Activated T-cell treated with anti-CD3 and anti-CD28 coated beads for 24 hours (primary cell): ENCODE data around the gene IWS1.
"Not testable (repeated sequence)": the region's sequence is repeated elsewhere in the genome, so short reads cannot be mapped to it uniquely, and the experiment has no call there.

Experiments used
- DNase-seq: peaks from one replicate; pipeline ENCODE4 v3.0.0-alpha.2; 2020; ENCODE audit warnings: low read depth

Gene IWS1

DNA sequence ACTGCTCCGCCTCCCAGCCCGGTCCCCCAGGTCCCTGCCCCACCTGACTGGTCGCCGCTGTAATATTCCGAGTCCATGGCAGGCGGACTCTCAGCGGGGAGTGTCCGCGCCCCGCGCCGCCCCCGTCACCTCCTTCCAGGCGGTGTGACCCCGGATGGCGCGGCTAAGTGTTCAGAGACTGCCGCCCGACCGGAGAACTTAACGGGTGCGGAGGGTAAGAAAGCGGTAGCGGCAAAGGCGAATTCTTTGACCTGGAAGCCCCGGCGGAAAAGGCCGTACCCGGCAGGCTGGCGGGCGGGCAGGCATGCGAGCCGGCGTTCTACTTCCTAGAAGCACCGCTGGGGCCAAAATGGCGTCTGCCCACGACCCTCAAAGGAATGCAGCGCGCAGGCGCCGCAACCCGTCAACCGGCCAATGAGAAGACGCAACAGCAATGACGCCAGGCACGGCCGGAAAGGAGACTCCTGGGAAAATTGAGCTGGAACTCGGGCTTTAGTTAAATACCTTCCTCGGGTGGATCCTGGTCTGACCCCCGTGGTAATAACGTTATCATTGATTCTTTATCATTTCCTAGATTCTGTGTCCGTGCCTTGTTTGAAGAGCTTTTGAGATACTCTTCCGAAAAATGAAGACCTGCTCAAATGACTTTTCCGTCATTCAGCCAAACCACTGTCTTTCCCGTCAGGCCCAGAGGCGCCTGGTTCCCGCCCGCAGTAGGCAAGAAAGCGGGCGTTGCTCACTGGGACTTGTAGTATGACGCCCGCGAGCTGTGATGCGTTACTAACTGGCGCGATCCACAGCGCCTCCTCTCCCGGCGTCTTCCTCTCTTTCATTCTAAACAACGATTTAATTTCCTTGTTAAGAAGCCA, at the start of gene IWS1:
Gene IWS1 (minus strand): TSS at position 358 of the 869 bp plus-strand sequence. CDS start 281 bp downstream, at position 77.
- peak; percentile 86 for DNase-seq

DNA sequence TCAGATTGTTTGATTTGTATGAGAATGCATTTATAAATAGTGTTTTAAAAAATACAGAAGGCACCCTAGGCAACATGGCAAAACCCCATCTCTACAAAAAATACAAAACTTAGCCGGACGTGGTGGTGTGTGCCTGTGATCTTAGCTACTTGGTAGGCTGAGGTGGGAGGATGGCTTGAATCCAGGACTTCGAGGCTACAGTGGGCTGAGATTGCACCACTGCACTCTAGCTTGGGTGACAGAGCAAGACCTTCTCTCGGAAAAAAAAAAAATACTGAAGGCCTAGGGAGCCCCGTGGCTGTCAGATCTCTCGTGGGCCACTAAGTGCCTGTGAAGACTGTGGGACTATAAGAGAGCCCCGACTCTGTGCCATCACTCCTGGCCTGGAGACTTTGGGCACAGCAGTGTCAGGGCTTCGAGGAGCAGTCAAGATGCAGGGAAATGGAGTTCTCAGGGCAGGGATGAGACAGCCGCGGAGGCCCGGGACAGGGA, 49.7 kb upstream of the IWS1 start:
- DNase-seq: no peak

DNA sequence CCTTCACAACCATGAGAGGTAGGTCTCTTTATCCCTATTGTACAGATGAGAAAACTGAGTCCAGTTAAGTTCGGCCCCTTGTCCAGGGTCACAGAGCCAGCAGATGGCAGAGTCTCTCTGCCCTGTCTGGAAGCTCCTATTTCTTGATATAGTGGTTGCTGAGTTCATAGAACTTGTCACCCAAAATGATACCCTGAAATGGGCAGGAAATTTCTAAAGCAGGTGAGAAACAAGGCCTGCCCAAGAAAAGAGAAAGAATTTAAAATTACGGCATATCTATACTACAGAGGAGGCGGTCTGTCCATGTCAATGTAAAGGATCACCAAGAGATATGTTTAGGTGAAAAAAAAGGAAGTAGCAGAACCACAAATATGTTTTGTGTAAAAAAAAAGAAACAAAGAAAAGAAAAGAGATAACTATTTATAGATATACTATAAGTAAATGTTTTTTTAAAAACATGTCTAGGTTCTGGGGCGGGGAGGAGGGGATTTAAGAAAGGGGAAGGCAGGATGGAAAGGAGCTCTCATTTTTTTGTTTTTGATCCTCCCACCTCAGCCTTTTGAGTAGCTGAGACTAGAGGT, 49.0 kb upstream of the IWS1 start:
- no peak for DNase-seq

DNA sequence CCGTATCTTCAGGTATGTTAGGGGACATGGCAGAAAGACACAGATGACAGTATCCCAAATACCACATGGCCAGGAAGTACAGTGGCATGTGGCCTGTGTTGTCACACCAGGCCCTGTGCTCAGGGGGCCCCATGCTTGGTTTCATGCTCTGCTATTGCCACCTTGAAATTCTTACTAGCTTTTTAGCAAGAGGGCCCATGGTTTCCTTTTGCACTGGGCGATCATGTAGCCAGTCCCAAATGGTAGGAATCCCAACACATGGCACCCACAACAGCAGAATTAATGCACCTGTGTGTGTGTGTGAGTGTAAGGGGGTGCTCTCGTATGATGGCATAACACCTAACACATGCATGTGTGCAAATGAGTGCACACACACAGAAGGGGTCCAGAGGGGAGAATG, 48.4 kb upstream of the IWS1 start:
- no peak for DNase-seq

DNA sequence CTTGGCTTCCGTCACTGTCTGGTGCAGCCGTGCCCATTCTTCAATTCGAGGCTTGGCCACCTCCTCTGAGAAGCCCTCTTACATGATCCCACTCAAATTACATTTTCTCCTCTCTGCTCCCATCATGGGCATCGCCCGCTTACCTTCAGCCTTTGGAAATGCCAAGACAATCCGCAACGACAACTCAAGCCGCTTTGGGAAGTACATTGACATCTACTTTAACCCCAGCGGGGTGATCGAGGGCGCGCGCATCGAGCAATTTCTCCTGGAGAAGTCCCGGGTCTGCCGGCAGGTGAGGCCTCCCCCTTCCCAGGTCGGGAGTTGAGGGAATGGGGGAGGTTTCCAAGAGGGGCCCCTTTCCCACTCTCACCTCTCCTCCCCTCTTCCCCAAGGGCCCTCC, 47.5 kb upstream of the IWS1 start:
- DNase-seq: no peak

DNA sequence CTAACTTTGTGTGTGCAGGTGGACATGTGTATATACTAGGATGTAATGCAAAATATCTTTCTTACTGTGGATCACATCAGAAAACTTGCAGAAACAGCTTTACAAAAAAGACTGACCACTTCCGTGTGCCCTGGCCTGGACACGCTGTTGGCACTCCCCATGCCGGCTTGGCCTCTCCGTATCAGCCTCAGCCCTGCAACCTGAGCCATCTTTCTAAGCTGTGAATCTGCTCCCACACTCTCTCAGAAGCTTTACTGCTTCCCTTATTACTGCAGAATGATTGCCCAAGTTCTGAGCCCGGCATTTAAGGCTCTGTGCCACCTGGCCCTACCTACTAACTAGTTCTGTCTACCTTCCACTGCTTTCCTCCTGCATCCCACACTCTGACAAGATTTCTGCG, 47.0 kb upstream of the IWS1 start:
- no peak for DNase-seq

DNA sequence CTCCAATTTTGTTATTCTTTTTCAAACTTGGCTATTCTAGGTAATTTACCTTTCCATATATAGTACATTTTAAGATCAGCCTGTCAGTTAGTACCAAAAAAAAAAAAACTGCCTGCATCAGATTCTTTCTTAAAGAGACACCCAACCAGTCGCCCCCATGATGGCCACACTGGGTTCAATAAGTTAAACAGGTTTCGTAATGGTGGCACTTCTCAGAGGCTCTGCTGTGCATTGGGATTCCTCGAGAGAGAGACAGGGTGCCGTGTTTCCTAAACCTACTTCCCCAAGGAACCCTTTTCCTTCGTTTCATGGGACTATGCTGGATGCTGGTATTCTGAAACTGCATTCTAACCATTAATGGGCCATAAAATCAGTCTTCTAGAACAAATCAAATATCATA, 46.6 kb upstream of the IWS1 start:
- no peak for DNase-seq

DNA sequence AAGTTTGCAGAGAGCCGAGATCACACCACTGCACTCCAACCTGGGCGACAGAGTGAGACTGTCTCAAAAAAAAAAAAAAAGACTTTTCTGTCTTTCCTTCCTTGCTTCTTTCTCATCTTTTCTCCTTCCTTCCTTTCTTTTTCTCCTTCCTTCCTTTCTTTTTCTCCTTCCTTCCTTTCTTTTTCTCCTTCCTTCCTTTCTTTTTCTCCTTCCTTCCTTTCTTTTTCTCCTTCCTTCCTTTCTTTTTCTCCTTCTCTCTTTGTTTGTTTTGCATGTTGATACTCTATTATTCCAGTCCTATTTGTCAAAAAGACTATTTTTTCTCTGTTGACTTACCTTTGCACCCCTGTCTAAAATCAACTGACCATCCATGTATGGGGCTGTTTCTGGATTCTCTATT, 46.1 kb upstream of the IWS1 start:
- DNase-seq: not testable (repeated sequence)

DNA sequence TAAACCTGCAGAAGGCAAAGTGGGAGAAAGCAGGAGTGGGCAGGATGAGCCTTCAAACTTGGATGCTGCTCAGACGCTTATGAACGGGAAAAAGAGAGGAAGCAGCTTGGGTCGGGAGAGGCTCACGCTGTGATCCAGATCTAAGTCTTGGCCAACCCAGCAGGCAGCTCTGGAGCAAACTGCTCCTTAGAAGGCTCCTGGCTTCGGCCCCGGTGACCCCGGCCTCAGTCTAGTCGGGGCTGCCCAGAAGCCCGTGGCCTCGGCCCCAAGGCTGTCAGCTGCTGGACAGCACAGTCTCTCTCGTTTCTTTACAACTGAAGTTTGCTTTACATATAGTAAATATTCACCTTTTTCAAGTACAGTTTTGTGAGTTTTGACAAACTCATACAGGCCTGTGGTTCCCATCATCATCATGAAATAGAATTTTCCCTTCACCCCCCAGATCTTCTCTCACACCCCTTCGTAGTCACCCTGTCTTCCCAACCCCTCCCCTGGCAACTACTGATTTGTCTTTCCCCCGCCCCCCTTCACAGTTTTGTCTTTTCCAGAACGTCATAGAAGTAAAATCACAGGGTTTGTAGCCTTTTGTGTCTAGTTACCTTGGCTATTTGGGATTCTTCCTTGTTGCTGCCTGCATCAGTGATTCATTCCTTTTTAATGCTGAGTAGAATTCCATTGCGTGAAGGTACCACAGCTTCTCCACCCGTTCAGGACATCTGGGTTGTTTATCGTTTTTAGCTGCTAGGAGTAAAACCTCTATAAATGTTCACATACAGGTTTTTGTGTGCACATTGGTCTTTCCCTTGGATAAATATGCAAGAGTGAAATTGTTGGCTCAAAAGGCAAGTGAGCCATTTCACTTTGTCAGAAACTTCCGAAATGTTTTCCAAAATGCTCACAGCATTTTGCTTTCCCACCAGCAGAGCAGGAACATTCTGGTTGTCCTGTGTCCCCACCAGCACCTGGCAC, 44.3 kb upstream of the IWS1 start:
- no peak for DNase-seq

DNA sequence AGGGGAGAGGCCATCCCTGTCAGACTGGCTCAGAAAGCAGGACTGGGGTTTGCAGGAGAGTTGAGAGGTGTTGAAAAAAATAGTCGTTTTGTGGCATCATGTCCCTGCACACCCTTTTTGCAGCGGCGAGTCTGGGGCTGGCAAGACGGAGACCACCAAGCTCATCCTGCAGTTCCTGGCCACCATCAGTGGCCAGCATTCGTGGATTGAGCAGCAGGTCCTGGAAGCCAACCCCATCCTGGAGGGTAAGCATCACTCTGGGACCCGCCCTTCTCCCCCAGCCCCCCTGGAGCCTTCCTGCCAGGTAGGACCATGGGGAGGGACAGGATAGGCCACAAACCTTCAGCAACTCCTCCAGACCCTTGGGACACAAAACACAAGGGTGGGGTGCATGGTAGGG, 43.4 kb upstream of the IWS1 start:
- no peak for DNase-seq

DNA sequence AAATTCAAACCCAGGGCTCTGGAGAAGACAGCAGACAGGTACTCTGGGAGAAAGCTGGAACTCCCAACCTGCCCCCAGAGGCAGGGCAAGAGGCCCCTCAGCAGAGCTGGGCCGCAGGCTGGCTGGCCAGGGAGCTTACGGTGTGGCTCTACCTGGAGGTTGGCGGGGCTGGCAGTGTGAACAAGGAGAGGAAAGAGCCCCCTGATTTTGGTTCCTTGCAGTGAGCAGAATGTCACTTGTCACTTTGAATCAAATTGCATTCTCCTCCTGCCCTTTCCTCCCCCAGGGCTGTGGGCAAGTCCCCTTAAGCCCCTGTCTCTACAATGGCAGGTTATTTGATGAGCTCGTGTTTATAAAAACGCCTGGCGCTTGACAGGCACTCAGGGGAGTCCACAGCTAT, 41.8 kb upstream of the IWS1 start:
- no peak for DNase-seq

DNA sequence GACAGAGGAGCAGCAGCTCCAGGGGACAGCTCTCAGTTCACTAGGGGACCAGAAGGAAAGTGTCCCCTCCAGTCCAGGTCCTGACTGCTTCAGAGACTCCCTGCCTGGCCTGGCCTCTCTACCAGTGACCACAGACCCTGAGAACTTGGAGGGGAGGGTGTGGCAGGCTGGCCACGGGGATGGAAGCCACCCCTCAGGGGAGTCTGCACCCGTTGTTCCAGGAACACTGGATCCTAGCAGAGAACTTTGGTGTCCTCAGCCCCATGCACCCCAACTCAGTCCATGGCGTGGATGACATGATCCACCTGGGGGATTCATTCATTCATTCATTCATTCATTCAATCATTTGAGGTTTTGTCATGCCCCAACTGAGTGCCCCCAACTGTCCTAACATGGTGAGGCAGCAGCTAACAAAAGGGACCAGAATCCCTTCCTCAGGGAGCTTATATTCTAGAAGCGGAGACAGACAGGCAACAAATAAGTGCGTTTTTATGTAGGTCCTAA, 41.1 kb upstream of the IWS1 start:
- DNase-seq: no peak

DNA sequence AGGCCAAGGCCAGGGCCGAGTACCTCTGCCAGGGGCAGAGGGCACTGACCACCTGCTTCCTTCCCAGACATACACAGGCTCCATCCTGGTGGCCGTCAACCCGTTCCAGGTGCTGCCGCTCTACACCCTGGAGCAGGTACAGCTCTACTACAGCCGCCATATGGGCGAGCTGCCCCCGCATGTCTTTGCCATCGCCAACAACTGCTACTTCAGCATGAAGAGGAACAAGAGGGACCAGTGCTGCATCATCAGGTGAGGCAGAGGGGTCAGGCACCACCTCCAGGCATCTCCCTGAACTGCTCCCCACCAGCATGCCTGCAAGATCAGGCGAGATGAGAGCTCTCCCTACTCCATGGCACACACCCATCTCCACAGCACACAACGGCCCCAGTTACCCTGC, 40.3 kb upstream of the IWS1 start:
- DNase-seq: no peak

DNA sequence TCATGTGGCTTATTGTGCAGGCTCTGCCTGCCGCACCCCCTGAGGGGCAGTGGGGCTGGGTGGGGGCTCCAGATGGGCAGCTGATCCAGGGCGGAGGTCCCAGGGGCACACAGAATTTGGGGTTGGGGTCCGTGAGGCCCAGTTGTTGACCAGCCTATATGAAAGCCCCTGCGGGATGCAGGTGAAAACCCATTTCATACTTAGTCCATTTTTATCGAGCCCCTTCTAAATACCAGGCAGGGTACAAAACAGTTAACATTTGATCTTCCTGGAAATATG, 39.8 kb upstream of the IWS1 start:
- no peak for DNase-seq

DNA sequence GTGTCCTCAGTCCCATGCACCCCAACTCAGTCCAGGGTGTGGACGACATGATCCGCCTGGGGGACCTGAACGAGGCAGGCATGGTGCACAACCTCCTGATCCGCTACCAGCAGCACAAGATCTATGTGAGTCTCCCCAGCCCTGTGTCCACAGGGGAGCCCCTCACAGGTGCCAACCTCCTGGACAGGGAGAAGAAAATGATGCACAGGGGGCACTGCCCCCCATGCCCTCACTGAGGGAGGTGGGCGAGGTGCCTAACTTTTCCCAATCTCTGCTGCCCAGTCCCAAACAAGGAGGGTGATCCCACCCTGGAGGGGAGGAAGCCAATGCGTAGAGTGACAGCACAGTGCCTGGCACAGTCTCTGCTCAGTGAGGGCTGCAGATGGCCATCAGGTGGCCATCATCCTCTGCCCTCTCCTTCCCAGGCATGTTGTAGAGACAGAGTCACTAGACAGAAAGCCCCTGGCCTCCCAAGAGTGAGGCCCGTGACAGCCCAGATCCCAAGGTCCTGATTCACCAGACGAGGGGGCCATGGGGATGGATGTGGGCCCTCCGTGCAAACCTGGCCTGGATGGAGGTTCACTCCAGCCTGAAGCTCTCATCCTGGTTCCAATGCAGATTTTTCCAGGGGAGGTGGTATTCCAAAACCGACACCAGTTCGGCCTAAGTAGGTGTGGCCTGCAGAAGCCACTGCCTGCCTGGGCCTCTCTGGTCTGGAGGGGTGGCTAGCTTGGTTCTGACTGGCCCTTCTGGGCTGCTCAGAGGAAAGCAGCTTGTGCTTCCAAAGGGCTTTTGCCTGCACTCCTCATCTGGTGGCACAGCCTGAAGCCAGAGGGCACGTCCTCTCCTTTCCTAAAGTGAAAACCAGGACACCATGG, 39.2 kb upstream of the IWS1 start:
- DNase-seq: no peak

DNA sequence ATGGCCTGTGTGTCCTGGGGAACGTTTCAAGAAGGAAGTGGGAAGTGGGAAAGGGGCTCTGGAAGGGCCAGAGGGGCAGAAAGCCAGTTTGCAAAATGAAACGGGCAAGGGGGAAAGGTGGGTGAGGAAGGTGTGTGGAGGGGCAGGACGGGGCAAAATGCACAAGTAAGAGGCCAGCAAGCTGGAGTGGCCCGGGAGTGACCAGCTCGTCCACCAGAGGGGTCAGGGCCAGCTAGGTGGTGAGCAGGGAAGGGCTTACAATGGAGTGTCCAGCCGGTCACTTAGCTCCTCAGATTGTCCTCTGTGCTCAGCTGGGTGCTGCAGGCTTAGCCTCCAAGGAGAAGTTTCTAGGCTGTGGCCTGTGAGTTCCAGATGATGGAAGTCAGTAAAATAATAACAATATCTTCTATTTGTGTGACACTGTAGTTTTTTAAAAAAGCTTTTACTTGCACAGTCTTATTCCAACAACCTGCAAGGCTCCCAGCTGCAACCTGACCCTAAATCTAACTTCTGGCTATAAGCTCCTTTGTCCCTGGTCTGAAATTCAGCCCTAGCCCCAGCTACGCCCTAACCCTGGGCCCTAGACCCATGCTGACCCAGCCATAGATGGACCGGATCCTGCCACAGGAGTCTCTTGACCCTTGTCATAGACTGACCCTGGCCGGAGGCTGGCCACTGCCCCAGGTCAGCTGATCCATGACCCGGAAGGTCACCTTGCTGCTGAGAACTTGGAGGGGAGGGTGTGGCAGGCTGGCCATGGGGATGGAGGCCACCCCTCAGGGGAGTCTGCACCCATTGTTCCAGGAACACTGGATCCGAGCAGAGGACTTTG, 38.4 kb upstream of the IWS1 start:
- DNase-seq: no peak

DNA sequence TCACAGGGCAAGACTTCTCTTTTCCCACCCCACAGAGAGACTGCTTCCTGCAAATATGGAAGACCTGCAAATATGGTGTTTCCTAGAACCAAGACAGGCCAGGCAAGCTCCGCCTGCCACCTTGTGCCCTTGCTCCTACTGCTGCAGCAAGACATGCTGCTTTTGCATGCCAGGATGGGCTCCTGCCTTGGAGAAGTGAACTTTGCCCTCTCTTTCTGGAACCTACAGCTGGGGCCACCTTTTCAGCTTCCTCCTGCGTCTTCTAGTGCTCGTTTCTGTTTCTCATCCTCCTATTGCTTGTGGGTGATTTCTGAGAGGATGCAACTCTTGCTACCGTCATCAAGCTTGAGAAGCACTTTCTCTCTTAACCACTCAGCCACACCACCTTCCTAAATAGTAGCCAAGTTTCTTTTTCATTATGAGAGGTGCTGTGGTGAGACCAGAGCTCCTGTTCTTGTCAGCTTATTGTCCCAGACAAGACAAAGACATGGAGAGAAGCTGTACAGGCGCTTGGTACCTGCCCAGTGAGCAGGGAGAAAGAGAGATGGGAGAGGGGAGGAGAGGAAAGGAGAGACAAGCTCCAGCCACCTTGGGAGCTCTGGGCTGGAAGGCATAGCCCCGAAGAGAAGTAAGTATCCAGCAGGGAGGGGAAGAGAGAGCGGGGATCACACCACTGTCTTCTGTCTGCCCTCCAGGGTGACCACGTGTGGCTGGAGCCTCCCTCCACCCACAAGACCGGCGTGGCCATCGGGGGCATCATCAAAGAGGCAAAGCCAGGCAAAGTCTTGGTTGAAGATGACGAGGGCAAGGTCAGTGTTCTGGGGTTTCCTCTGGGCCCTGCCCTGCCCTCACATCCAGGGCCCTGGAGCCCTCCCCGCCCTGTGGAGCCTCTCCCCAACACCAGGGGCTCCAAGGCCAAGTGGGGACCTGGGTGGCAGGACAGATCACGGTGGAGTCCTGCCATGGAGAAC, 37.5 kb upstream of the IWS1 start:
- no peak for DNase-seq

DNA sequence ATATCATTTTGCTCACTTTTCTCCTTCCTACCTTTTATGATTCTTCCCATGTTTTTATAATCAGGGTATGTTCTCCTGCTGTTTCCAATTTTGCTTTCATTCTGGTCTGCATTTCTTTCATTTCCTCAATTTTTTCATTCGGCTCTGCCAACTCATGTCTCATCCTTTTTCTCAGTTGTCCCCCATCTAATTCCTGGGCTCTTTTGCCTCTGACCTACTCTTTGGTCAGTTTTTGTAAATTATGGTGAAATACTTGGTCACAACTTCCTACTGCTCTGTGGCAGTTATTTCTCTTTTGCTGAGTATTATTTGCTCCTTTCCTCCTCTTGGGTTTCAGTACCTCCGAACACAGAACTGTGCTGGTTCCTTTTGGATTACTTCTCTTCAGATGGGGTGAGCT, 36.6 kb upstream of the IWS1 start:
- DNase-seq: no peak

DNA sequence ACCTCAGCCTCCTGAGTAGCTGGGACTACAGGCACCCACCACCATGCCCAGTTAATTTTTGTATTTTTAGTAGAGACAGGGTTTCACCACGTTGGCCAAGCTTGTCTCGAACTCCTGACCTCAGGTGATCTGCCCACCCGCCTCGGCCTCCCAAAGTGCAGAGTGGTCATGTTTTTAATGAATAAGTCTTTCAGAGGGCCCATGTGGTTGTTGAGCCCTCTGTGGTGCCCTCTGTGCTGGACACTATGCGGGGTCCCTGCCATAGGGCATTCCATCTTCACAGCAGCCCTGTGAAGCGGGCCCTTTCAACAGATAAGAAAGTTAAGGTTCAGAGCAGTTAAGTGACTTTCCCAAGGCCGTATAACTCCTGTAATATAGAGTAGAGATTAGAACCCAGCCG, 35.1 kb upstream of the IWS1 start:
- no peak for DNase-seq

DNA sequence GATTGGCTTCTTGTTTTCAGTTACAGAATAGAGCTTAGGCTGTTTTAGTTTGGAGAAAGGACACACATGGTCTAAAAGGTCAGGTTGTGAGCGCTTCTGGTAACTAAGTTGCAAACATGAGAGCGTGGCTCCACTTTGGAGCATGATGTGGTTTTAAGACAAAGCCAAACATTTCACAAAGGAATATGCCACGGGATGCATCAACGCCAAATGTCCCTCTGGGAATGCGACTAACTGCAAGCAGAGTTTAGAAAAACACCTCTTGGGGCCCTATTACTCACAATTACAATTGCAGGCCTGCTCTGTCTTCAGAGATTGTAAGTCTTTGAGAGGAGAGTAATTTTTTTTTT, 34.6 kb upstream of the IWS1 start:
- DNase-seq: no peak
